SJCRH30 (cell line): ENCODE measurements around the gene XRN2. TPM values are rescaled to one million over a fixed set of nuclear protein-coding genes. Genes with fewer than 3 reads are reported as not detected.
A peak's percentile ranks its signal among the peaks of the same experiment; 100 is the strongest.
"Not testable (repeated sequence)": the region's sequence is repeated elsewhere in the genome, so short reads cannot be mapped to it uniquely, and the experiment has no call there.

Experiments used
- DNase-seq, 2 experiments: peaks; one replicate each; pipeline ENCODE4 v3.0.0-alpha.2; 2015 to 2020
- H3K27ac ChIP-seq: fragments of 250-450 bp; sonication (Bioruptor Pico); 2 replicates; pipeline ENCODE4 v1.5.1; 2020; ENCODE audit warnings: mild to moderate bottlenecking, moderate library complexity
- H3K27me3 ChIP-seq: fragments of 250-450 bp; sonication (Bioruptor Pico); 2 replicates; pipeline ENCODE4 v1.5.1; 2020; ENCODE audit warnings: mild to moderate bottlenecking, moderate library complexity
- H3K36me3 ChIP-seq: fragments of 250-450 bp; sonication (Bioruptor Pico); 2 replicates; pipeline ENCODE4 v1.5.1; 2020; ENCODE audit warnings: mild to moderate bottlenecking, moderate library complexity
- H3K4me1 ChIP-seq: fragments of 250-450 bp; sonication (Bioruptor Pico); 2 replicates; pipeline ENCODE4 v1.5.1; 2020; ENCODE audit warnings: mild to moderate bottlenecking, moderate library complexity
- H3K4me3 ChIP-seq: fragments of 250-450 bp; sonication (Bioruptor Pico); 2 replicates; pipeline ENCODE4 v1.5.1; 2020; ENCODE audit warnings: mild to moderate bottlenecking, moderate library complexity
- H3K9me3 ChIP-seq: fragments of 250-450 bp; sonication (Bioruptor Pico); replicated peaks from 2 replicates; pipeline ENCODE4 v1.5.1; 2020; ENCODE audit warnings: mild to moderate bottlenecking, moderate library complexity
- total RNA-seq: library from RNA; depleted of rRNA; stranded (reverse); fragments of >200 nt; shearing (Covaris generic); gene quantifications from 2 replicates; pipeline ENCODE4 v1.2.3, GENCODE V29; 2014

XRN2 gene
- total RNA-seq, 1 experiment from 2014 or later = 166 TPM

- Histone ChIP-seq H3K4me1 (peaks cover 7% of the 10 kb centered on the region; the same call in 1 of the 2 replicates), H3K36me3 (peaks cover 4% of the 10 kb centered on the region), H3K27me3 (no peaks in the 10 kb centered on the region), H3K27ac (no peak overlapping the region), H3K9me3 (no peaks in the 10 kb centered on the region), H3K4me3 (no peak overlapping the region)
- no peak for DNase-seq
These were observed 92.0 kb downstream of the XRN2 start for GRCh38 chr20:21395051-21395665.

- no peaks in the 10 kb centered on the region for H3K27me3 ChIP-seq
- no peak overlapping the region for H3K4me3 ChIP-seq
- H3K27ac ChIP-seq = no peak overlapping the region
- no peaks in the 10 kb centered on the region for H3K9me3 ChIP-seq
- H3K36me3 ChIP-seq = peaks cover 2% of the 10 kb centered on the region; the same call in 1 of the 2 replicates
- peaks cover 7% of the 10 kb centered on the region; the same call in 1 of the 2 replicates for H3K4me1 ChIP-seq
- DNase-seq = no peak
These were observed 92.8 kb downstream of the XRN2 start for GRCh38 chr20:21395666-21396598.

GRCh38 chr20:21396599-21397340 lies 93.6 kb downstream of the XRN2 start:
- Histone ChIP-seq H3K36me3 (no peaks in the 10 kb centered on the region), H3K27ac (peak overlapping the region; percentile 32; the same call in 1 of the 2 replicates), H3K4me3 (peak overlapping the region; percentile 80), H3K27me3 (no peaks in the 10 kb centered on the region), H3K4me1 (peaks cover 7% of the 10 kb centered on the region; the same call in 1 of the 2 replicates), H3K9me3 (no peaks in the 10 kb centered on the region)
- peak; percentile 34 to 47 for DNase-seq

- Histone ChIP-seq H3K27me3 (no peaks in the 10 kb centered on the region), H3K4me1 (peaks cover 7% of the 10 kb centered on the region; the same call in 1 of the 2 replicates), H3K4me3 (peak within 1 kb of the TSS; percentile 80), H3K36me3 (no peaks in the 10 kb centered on the region), H3K27ac (peak within 1 kb of the TSS; percentile 32; the same call in 1 of the 2 replicates), H3K9me3 (no peaks in the 10 kb centered on the region)
- DNase-seq = peak; percentile 68 to 70
These were observed 94.4 kb downstream of the XRN2 start, which contains the start of gene NKX2-4 for GRCh38 chr20:21397341-21398108. Gene NKX2-4 (minus strand): TSS chr20:21397526. CDS start chr20:21397399, 127 bp downstream.

GRCh38 chr20:21398109-21399004 lies 95.2 kb downstream of the XRN2 start:
- no peak for DNase-seq
- Histone ChIP-seq H3K4me3 (peak overlapping the region; percentile 80), H3K4me1 (peaks cover 5% of the 10 kb centered on the region; the same call in 1 of the 2 replicates), H3K9me3 (no peaks in the 10 kb centered on the region), H3K27ac (no peak overlapping the region; the same call in 1 of the 2 replicates), H3K36me3 (no peaks in the 10 kb centered on the region), H3K27me3 (no peaks in the 10 kb centered on the region)

GRCh38 chr20:21399005-21399475 lies 95.9 kb downstream of the XRN2 start:
- Histone ChIP-seq H3K4me1 (no peaks in the 10 kb centered on the region), H3K27ac (no peak overlapping the region), H3K4me3 (no peak overlapping the region), H3K36me3 (no peaks in the 10 kb centered on the region), H3K27me3 (no peaks in the 10 kb centered on the region), H3K9me3 (no peaks in the 10 kb centered on the region)
- DNase-seq = no peak

- no peaks in the 10 kb centered on the region; the same call in 1 of the 2 replicates for H3K9me3 ChIP-seq
- no peaks in the 10 kb centered on the region for H3K4me1 ChIP-seq
- no peaks in the 10 kb centered on the region for H3K27me3 ChIP-seq
- no peaks in the 10 kb centered on the region for H3K36me3 ChIP-seq
- H3K27ac ChIP-seq = no peak overlapping the region
- H3K4me3 ChIP-seq = no peak overlapping the region
- DNase-seq = no peak
These were observed 108.6 kb downstream of the XRN2 start for GRCh38 chr20:21411725-21412124.

GRCh38 chr20:21413996-21414395 lies 110.9 kb downstream of the XRN2 start:
- H3K4me1 ChIP-seq, H3K36me3 ChIP-seq, DNase-seq, H3K9me3 ChIP-seq, H3K4me3 ChIP-seq, H3K27ac ChIP-seq, H3K27me3 ChIP-seq: not testable (repeated sequence)

- not testable (repeated sequence) for H3K27me3 ChIP-seq, H3K4me1 ChIP-seq, H3K36me3 ChIP-seq, H3K27ac ChIP-seq, H3K4me3 ChIP-seq, H3K9me3 ChIP-seq, DNase-seq
These were observed 116.0 kb downstream of the XRN2 start for GRCh38 chr20:21419147-21419546.

GRCh38 chr20:21421601-21422236 lies 118.6 kb downstream of the XRN2 start:
- H3K36me3 ChIP-seq = no peaks in the 10 kb centered on the region
- H3K4me1 ChIP-seq = no peaks in the 10 kb centered on the region
- no peak overlapping the region for H3K27ac ChIP-seq
- no peak for DNase-seq
- no peak overlapping the region for H3K4me3 ChIP-seq
- no peaks in the 10 kb centered on the region for H3K9me3 ChIP-seq
- no peaks in the 10 kb centered on the region for H3K27me3 ChIP-seq

- H3K9me3 ChIP-seq, H3K4me1 ChIP-seq, H3K4me3 ChIP-seq, H3K27me3 ChIP-seq, DNase-seq, H3K36me3 ChIP-seq, H3K27ac ChIP-seq: not testable (repeated sequence)
These were observed 120.6 kb downstream of the XRN2 start for GRCh38 chr20:21423712-21424111.

GRCh38 chr20:21424846-21425245 lies 121.7 kb downstream of the XRN2 start:
- Histone ChIP-seq H3K4me3 (no peak overlapping the region), H3K36me3 (no peaks in the 10 kb centered on the region), H3K27ac (no peak overlapping the region), H3K4me1 (no peaks in the 10 kb centered on the region), H3K27me3 (no peaks in the 10 kb centered on the region), H3K9me3 (no peaks in the 10 kb centered on the region)
- no peak for DNase-seq

GRCh38 chr20:21430020-21430419 lies 126.9 kb downstream of the XRN2 start:
- Histone ChIP-seq H3K4me1 (no peaks in the 10 kb centered on the region), H3K4me3 (no peak overlapping the region), H3K27ac (no peak overlapping the region), H3K27me3 (no peaks in the 10 kb centered on the region), H3K9me3 (no peaks in the 10 kb centered on the region), H3K36me3 (no peaks in the 10 kb centered on the region)
- no peak for DNase-seq
